Activated B cell treated with CpG ODN at 0.5 μM for 24 hours (primary cell): ENCODE measurements around the gene ZC3H12D. TPM values are rescaled to one million over a fixed set of nuclear protein-coding genes. Genes with fewer than 3 reads are reported as not detected.
"Not testable (repeated sequence)": the region's sequence is repeated elsewhere in the genome, so short reads cannot be mapped to it uniquely, and the experiment has no call there.

Source experiments
- ATAC-seq: fragments of 200-7000 bp; cut with Tn5 transposase; one replicate; pipeline ENCODE4 v1.10.0; 2021; ENCODE audit warnings: low read depth, mild to moderate bottlenecking, moderate library complexity
- CTCF ChIA-PET: fragments of 350-600 bp; sonication (Branson Sonifier 250); formaldehyde crosslinking; loops from one replicate; lab custom pipeline; 2021; ENCODE audit warnings: antibody characterized with exemption; lab: Charles Lee
- POLR2A ChIA-PET: fragments of 350-600 bp; sonication (Branson Sonifier 250); formaldehyde crosslinking; loops from one replicate; lab custom pipeline; 2021; ENCODE audit warnings: antibody characterized with exemption; lab: Charles Lee
- DNase-seq: peaks from one replicate; pipeline ENCODE4 v3.0.0; 2022
- H3K27ac Mint-ChIP-seq: one replicate; pipeline ENCODE4 v1.8.0; 2020; ENCODE audit warnings: mixed read lengths
- H3K27me3 Mint-ChIP-seq: one replicate; pipeline ENCODE4 v1.8.0; 2021; ENCODE audit warnings: mixed read lengths
- H3K36me3 Mint-ChIP-seq: one replicate; pipeline ENCODE4 v1.8.0; 2021; ENCODE audit warnings: low read depth, mixed read lengths
- H3K4me1 Mint-ChIP-seq: one replicate; pipeline ENCODE4 v1.8.0; 2021; ENCODE audit warnings: mixed read lengths
- H3K4me3 Mint-ChIP-seq: one replicate; pipeline ENCODE4 v1.8.0; 2020; ENCODE audit warnings: mild to moderate bottlenecking, mixed read lengths
- H3K9me3 Mint-ChIP-seq: one replicate; pipeline ENCODE4 v1.8.0; 2020; ENCODE audit warnings: mixed read lengths
- intact Hi-C: fragments of 100-400 bp; cut with micrococcal nuclease; formaldehyde crosslinking; loops from one replicate; pipeline ENCODE4 v1.15.1; 2024
- total RNA-seq: library from RNA; stranded (reverse); gene quantifications from 2 replicates; pipeline ENCODE4 v1.2.3, GENCODE V29; 2022
- TF ChIP-seq, protein P1 (sequence below): fragments of 200-600 bp; IDR thresholded peaks from one replicate; pipeline ENCODE4 v1.8.0; 2022; ENCODE audit warnings: antibody characterized with exemption, mild to moderate bottlenecking

ZC3H12D gene
- total RNA-seq, 1 donor from 2014 or later: 225 TPM

DNA sequence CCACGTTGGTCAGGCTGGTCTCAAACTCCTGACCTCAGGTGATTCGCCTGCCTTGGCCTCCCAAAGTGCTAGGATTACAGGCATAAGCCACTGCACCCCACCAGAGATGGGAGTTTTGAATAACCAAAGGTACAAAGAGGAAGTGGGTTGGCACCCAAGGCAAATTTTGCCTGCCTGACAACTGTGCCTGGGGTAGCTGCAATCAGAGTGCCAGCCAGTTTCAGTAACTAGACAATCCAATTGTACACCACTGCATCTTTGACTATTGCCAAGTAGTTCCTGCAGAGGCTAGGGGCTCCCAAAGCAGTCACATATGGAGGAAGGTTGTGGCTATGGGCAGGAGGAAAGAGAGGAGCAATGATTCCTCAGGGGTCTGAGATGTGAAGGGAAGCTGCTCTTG, 16.6 kb downstream of the ZC3H12D start:
- peak overlapping the region; percentile 83 for H3K4me3 Mint-ChIP-seq
- DNase-seq (peak; percentile 37), ATAC-seq (peak; percentile 48)
- H3K27me3 Mint-ChIP-seq: no peaks in the 10 kb centered on the region
- intact Hi-C loops: loop anchor here (1.0 to 5.0 kb wide), 4 partner anchors 15 to 469 kb away; no protein-coding TSS in a partner anchor
- TF ChIP-seq, protein P1, sequence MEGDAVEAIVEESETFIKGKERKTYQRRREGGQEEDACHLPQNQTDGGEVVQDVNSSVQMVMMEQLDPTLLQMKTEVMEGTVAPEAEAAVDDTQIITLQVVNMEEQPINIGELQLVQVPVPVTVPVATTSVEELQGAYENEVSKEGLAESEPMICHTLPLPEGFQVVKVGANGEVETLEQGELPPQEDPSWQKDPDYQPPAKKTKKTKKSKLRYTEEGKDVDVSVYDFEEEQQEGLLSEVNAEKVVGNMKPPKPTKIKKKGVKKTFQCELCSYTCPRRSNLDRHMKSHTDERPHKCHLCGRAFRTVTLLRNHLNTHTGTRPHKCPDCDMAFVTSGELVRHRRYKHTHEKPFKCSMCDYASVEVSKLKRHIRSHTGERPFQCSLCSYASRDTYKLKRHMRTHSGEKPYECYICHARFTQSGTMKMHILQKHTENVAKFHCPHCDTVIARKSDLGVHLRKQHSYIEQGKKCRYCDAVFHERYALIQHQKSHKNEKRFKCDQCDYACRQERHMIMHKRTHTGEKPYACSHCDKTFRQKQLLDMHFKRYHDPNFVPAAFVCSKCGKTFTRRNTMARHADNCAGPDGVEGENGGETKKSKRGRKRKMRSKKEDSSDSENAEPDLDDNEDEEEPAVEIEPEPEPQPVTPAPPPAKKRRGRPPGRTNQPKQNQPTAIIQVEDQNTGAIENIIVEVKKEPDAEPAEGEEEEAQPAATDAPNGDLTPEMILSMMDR: no peak
- peaks cover 75% of the 10 kb centered on the region for H3K36me3 Mint-ChIP-seq
- H3K4me1 Mint-ChIP-seq: peaks cover 95% of the 10 kb centered on the region
- ChIA-PET POLR2A (interaction anchor here (0.5 to 3.5 kb wide), 6 partner anchors 8 to 77 kb away, joined by 3 to 53 read pairs (median 4); partner anchors contain the start of gene PPIL4), CTCF (interaction anchor here (0.6 to 3.5 kb wide), 5 partner anchors 16 to 439 kb away, joined by 3 to 31 read pairs (median 10); partner anchors contain the start of gene ZC3H12D)
- peak overlapping the region; percentile 95 for H3K27ac Mint-ChIP-seq
- no peaks in the 10 kb centered on the region for H3K9me3 Mint-ChIP-seq

DNA sequence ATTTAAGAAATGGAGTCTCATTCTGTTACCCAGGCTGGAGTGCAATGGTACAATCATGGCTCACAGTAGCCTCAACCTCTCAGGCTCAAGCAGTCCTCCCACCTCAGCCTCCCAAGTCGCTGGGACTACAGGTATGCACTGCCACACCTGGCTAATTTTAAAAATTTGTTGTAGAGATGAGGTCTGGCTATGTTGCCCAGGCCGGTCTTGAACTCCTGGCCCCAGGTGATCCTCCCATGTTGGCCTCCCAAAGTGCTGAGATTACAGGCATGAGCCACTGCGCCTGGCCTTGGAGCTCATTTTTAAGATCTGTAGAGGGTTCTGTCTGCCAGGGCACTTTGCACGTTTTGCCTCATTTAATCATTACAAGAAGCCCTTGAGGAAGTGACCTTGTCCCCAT, 17.5 kb downstream of the ZC3H12D start:
- H3K4me3 Mint-ChIP-seq: peak overlapping the region; percentile 83
- DNase-seq (no peak), ATAC-seq (no peak)
- H3K27me3 Mint-ChIP-seq: no peaks in the 10 kb centered on the region
- peaks cover 95% of the 10 kb centered on the region for H3K4me1 Mint-ChIP-seq
- TF ChIP-seq, protein P1: no peak
- ChIA-PET CTCF (interaction anchor here (2.4 to 3.5 kb wide), 3 partner anchors 17 to 50 kb away, joined by 10 to 31 read pairs (median 21); partner anchors contain the start of gene ZC3H12D), POLR2A (interaction anchor here (0.6 to 3.5 kb wide), 9 partner anchors 12 to 355 kb away, joined by 3 to 53 read pairs (median 3); no protein-coding TSS in a partner anchor)
- no peaks in the 10 kb centered on the region for H3K9me3 Mint-ChIP-seq
- intact Hi-C loops: loop anchor here (5.0 kb wide), 1 partner anchor 470 kb away; no protein-coding TSS in a partner anchor
- H3K27ac Mint-ChIP-seq: peak overlapping the region; percentile 95
- peaks cover 75% of the 10 kb centered on the region for H3K36me3 Mint-ChIP-seq

DNA sequence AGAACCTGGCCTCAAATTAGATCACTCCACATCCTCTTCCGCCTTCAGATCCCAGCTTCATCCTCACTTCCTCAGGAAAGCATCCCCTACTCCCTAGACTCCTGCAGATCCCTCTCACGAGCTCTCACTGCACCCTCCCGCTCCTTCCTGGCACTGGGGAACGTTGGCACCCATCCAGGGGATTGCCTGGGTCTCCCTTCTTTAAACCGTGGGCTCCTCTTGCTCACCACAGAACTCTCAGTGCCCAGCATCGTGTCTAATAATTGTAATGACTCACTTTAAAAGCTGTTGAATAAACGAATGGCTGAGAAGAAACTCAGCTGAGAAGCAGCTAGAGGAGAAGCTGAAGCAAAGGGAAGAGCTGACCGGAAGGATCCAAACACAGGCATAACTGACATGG, 20.4 kb downstream of the ZC3H12D start:
- Mint-ChIP-seq H3K4me3 (peak overlapping the region; percentile 9), H3K27me3 (no peaks in the 10 kb centered on the region), H3K9me3 (no peaks in the 10 kb centered on the region), H3K4me1 (peaks cover 79% of the 10 kb centered on the region), H3K36me3 (peaks cover 80% of the 10 kb centered on the region), H3K27ac (peak overlapping the region; percentile 91)
- ChIA-PET POLR2A (interaction anchor here (0.6 to 1.6 kb wide), 4 partner anchors 9 to 52 kb away, joined by 3 to 9 read pairs (median 3); no protein-coding TSS in a partner anchor), CTCF (interaction anchor here (1.6 kb wide), 1 partner anchor 52 kb away, joined by 6 read pairs; no protein-coding TSS in a partner anchor)
- intact Hi-C loops: no loop called here
- DNase-seq: no peak
- TF ChIP-seq, protein P1: no peak
- no peak for ATAC-seq

GRCh38 chr6:149463781-149464180, 21.0 kb downstream of the ZC3H12D start:
- CTCF ChIA-PET: interaction anchor here (1.4 kb wide), 1 partner anchor 18 kb away, joined by 3 read pairs; no protein-coding TSS in a partner anchor
- POLR2A ChIA-PET: interaction anchor here (0.6 to 1.6 kb wide), 4 partner anchors 9 to 53 kb away, joined by 3 to 9 read pairs (median 3); no protein-coding TSS in a partner anchor
- no peaks in the 10 kb centered on the region for H3K27me3 Mint-ChIP-seq
- H3K27ac Mint-ChIP-seq: peak overlapping the region; percentile 91
- DNase-seq: no peak
- no peaks in the 10 kb centered on the region for H3K9me3 Mint-ChIP-seq
- peaks cover 80% of the 10 kb centered on the region for H3K36me3 Mint-ChIP-seq
- intact Hi-C loops: no loop called here
- peaks cover 77% of the 10 kb centered on the region for H3K4me1 Mint-ChIP-seq
- H3K4me3 Mint-ChIP-seq: no peak overlapping the region
- TF ChIP-seq, protein P1: no peak
- ATAC-seq: no peak

GRCh38 chr6:149462712-149463111, 22.1 kb downstream of the ZC3H12D start:
- peak overlapping the region; percentile 67 for H3K27ac Mint-ChIP-seq
- DNase-seq, intact Hi-C loops, H3K27me3 Mint-ChIP-seq, ATAC-seq, H3K9me3 Mint-ChIP-seq, H3K4me3 Mint-ChIP-seq: not testable (repeated sequence)
- peaks cover 86% of the 10 kb centered on the region for H3K36me3 Mint-ChIP-seq
- peaks cover 71% of the 10 kb centered on the region for H3K4me1 Mint-ChIP-seq
- POLR2A ChIA-PET: interaction anchor here (0.6 to 1.6 kb wide), 2 partner anchors 11 to 32 kb away, joined by 4 to 9 read pairs; no protein-coding TSS in a partner anchor
- CTCF ChIA-PET: interaction anchor here (0.9 to 1.4 kb wide), 2 partner anchors 17 to 53 kb away, joined by 3 read pairs; no protein-coding TSS in a partner anchor
